ENCODE results near the gene C1orf159. TPM values are rescaled to one million over a fixed set of nuclear protein-coding genes. Genes with fewer than 3 reads are reported as not detected.
A peak's percentile ranks its signal among the peaks of the same experiment; 100 is the strongest.
"Not testable (repeated sequence)": the region's sequence is repeated elsewhere in the genome, so short reads cannot be mapped to it uniquely, and the experiment has no call there.

Gene C1orf159
- total RNA-seq, 1 experiment from 2014 or later: 17.5 TPM

DNA sequence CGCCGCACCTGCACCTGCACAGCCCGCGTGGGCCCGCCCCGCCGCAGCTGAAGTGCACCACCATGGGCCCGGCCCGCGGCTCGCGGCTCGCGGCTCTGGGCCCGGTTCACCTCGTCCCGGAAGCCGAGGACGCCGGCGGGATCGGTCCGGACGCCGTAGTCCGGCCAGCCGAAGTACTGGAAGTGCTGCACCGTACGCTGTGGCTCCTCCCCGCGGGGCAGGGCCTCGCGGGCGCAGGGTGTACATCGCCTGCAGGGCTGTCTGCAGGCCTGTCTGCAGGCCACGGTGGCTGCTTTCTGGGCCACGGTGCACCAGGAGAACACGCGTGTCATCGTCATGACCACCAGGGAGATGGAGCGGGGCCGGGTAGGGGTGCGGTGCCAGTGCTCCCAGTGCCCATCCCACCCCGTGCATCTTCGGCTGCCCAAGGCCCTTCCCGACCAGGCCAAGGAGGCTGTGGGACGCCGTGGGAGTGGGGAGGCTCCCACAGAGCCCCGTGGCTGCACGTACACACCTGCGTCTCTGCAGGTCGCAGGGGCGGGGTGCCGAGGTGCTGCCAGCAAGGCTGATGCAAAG, 48.5 kb downstream of the C1orf159 start:
- DNase-seq (ENCODE audit: low read depth): no peak

- peak; percentile 48 for DNase-seq (ENCODE audit: low read depth)
Measured at GRCh38 chr1:1066403-1067283, 49.2 kb downstream of the C1orf159 start.

- not testable (repeated sequence) for DNase-seq (ENCODE audit: low read depth)
Measured at GRCh38 chr1:1065940-1066304, 50.0 kb downstream of the C1orf159 start.

DNA sequence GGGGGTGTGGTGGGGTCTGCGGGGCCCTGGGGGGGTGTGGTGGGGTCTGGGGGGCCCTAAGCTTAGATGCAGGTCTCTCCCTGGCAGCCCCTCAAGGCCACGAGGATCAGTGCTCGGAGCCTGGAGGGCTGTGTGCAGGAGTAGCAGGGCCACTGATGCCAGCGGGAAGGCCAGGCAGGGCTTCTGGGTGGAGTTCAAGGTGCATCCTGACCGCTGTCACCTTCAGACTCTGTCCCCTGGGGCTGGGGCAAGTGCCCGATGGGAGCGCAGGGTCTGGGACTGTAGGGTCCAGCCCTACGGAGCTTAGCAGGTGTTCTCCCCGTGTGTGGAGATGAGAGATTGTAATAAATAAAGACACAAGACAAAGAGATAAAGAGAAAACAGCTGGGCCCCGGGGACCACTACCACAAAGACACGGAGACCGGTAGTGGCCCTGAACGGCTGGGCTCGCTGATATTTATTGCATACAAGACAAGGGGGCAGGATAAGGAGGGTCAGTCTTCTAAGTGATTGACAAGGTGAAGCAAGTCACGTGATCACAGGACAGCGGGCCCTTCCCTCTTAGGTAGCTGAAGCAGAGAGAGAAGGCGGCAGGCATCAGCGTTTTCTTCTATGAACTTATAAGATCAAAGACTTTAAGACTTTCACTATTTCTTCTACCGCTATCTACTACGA, 50.5 kb downstream of the C1orf159 start:
- no peak for DNase-seq (ENCODE audit: low read depth)

DNA sequence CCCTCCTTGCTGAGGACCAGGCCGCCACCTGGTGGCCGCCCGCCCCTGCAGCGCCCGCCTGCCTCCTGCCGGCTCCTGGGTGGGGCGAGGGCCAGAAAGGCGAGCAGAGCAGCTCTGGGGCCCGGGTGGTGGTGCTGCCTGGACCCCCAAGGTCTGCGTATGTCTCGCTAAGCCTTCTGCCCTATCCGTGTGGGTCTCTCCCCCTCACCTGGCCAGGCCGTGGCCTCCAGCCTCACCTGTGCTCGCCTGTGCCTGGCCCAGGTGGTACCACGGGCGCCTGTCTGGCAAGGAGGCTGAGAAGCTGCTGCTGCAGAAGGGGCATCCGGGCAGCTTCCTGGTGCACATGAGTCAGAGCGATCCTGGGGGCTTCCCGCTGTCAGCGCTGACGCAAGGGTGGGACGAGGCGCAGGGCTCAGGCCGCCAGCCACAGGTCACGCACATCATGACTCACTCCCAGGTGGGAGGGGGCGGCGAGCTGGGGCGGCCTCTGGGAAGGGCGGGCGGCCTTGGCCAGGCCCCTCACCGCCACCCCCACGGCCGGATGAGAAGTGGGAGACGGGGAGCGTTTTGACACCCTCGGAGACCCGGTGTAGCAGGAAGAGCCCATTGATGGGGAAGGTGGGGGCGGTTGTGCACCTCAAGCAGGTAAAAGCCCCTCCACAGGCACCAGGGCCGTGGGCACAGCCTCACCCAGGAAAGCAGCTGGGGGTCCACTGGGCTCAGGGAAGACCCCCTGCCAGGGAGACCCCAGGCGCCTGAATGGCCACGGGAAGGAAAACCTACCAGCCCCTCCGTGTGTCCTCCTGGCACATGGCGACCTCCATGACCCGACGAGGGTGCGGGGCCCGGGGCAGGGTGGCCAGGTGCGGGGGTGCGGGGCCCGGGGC, 51.7 kb downstream of the C1orf159 start:
- DNase-seq (ENCODE audit: low read depth): peak; percentile 94

DNA sequence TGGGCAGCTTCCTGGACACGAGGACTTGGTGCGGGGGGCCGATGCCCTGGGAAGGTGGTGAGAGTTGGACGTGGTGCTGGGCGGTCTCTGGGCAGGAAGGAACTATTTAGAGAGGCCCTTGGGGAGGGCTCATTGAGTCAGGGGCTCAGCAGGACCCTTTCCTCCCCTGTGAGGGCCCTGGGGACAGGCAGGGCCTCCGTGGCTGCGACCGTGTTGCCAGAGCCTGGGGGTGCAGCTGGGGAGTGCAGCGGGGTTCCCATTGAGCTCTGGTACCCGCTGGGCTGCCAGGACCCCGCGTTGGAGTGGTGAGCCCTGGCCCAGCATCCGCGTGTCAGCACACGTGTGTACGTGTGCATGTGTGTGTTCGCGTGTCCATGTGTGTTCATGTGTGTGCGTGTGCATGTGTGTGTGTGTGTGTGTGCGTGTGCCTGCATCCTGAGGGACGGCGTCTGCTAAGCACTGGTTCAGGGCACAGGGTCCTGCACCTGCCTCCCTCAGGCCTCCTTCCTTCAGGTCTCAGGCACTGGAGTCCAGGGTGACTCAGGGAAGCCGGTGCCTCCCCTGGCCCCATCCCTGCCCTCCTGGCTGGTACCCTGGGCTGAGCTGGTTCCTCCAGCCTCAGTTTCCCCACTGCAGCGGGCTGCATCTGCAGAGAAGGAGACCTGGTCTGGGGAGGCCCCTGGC, 52.5 kb downstream of the C1orf159 start:
- DNase-seq (ENCODE audit: low read depth): no peak

GRCh38 chr1:1062348-1063163, 53.3 kb downstream of the C1orf159 start:
- no peak for DNase-seq (ENCODE audit: low read depth)

GRCh38 chr1:1061682-1062345, 54.1 kb downstream of the C1orf159 start:
- no peak for DNase-seq (ENCODE audit: low read depth)

- DNase-seq (ENCODE audit: low read depth): no peak
Measured at GRCh38 chr1:1060281-1061000, 55.4 kb downstream of the C1orf159 start.

GRCh38 chr1:1059494-1060280, 56.2 kb downstream of the C1orf159 start:
- DNase-seq (ENCODE audit: low read depth): peak; percentile 81

GRCh38 chr1:1058921-1059493, 56.9 kb downstream of the C1orf159 start:
- peak; percentile 57 for DNase-seq (ENCODE audit: low read depth)

DNA sequence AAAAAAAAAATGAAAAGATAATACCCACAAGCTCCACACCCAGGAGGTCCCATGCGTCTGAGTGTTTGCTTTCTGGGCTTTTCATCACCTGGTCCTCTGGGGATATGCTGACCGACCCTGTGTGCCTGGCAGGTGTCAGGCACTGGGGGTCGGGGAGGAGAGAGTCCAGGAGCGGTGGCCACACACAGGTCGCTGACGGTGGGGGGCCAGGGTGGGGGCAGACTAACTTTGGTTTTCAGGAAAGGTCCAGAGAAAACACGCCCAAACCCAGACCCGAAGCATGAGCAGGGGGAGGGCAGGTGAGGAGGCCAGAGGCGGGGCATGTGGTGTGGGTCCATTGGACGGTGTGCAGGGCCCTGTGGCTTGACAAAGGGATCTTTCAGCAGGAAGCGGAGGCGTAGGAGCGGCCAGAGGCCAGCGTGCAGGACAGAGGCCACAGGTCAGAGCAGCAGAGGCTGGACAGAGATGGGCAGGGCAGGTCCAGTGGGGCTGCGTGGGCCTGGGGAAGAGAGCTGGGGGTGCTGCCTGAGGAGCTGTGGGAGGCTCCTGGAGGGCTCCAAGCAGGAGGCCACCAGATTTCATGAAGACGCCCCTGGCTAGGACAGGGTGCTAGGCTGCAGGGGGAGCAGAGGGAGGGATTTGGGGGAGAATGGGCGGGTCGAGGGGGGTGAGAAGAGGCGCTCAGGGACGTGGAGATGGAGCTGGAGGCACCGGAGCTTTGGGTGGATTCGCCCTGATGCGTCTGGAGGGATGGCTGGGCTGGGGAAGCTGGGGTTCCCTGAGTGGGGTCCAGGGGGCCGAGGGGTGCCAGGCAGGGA, 57.6 kb downstream of the C1orf159 start:
- peak; percentile 61 for DNase-seq (ENCODE audit: low read depth)

DNA sequence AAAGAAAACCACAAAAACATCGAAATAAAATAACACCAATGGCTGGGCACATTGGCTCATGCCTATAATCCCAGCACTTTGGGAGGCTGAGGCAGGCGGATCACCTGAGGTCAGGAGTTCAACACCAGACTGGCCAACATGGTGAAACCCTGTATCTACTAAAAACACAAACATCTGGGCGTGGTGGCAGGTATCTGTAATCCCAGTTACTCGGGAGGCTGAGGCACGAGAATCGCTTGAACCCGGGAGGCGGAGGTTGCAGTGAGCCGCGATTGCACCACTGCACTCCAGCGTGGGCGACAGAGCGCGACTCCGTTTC, 58.2 kb downstream of the C1orf159 start:
- DNase-seq (ENCODE audit: low read depth): not testable (repeated sequence)

DNA sequence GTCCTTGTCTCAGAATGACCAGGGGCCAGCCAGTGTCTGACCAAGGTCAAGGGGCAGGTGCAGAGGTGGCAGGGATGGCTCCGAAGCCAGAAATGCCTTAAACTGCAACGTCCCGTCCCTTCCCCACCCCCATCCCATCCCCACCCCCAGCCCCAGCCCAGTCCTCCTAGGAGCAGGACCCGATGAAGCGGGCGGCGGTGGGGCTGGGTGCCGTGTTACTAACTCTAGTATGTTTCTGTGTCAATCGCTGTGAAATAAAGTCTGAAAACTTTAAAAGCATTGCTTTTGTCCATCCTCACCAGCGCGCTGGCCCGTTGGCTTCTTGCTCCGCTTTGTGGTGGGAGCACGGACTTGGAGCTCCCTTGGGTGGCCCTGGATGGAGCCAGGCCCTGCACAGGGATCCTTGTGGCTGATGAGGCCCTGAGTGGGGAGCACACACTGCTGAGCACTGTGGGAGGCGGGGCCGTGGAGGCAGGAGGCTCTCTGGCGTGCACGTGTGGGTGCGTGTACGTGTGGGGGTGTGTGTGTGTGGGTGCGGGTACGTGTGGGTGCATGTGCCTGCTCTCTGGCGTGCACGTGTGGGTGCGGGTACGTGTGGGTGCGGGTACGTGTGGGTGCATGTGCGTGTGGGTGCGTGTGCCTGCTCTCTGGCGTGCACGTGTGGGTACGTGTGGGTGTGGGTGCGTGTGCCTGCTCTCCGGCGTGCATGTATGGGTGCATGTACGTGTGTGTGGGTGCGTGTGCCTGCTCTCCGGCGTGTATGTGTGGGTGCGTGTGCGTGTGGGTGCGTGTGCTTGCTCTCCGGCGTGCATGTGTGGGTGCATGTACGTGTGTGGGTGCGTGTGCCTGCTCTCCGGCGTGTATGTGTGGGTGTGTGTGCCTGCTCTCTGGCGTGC, 59.8 kb downstream of the C1orf159 start:
- peak; percentile 26 for DNase-seq (ENCODE audit: low read depth)

DNA sequence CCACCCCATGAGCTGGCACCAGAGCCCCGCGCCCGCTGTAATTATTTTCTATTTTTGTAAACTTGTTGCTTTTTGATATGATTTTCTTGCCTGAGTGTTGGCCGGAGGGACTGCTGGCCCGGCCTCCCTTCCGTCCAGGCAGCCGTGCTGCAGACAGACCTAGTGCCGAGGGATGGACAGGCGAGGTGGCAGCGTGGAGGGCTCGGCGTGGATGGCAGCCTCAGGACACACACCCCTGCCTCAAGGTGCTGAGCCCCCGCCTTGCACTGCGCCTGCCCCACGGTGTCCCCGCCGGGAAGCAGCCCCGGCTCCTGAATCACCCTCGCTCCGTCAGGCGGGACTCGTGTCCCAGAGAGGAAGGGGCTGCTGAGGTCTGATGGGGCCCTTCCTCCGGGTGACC, 60.9 kb downstream of the C1orf159 start:
- no peak for DNase-seq (ENCODE audit: low read depth)

DNA sequence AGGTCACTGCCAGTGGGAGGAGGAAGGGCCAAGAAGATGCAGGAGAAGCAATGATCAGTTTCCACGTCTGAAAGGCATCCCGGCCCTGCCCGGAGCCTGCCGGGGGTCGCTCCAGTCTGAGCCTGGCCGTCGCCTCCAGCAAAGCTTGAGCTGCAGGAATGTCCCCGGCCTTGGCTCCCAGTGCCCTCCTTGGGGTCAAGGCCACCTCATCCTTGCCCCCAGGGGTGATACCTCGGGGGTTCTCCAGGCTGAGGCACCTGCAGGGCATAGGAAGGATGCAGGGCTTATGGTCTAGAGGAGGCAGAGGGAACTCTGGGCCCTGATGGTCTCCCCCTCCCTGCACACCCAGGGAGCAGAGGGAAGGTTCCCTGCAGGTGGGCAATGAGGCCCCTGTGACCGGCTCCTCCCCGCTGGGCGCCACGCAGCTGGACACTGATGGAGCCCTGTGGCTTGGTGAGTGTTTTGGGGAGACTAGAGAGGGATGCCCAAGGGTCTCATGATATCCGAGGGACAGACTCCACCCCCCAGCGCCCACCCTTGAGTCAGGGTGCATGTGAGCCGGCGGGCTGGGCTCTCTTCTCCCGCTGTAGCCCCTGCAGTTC, 61.7 kb downstream of the C1orf159 start:
- DNase-seq (ENCODE audit: low read depth): no peak

Data from M059J (cell line).